NT2/D1 (cell line): ENCODE results near the gene HOXB2.

Experiments
- SUZ12 ChIP-seq: IDR thresholded peaks from 2 replicates; pipeline ENCODE4 v1.6.1; 2011; ENCODE audit not compliant: insufficient read length, insufficient read depth; ENCODE audit errors: extremely low read depth
- YY1 ChIP-seq: IDR thresholded peaks from 2 replicates; pipeline ENCODE4 v1.6.1; 2011; ENCODE audit not compliant: insufficient read length, insufficient read depth
- ZNF274 ChIP-seq: IDR thresholded peaks from 2 replicates; pipeline ENCODE4 v1.6.1; 2011; ENCODE audit warnings: mild to moderate bottlenecking, low read depth, low read length

- TF ChIP-seq SUZ12 (no peak), YY1 (no peak), ZNF274 (no peak)
Observed at GRCh38 chr17:48541577-48542113, 3.3 kb downstream of the HOXB2 start.
